Effector memory CD4-positive, alpha-beta T cell (primary cell): Measurements from ENCODE around the gene PIK3IP1.
"Not testable (repeated sequence)": the region's sequence is repeated elsewhere in the genome, so short reads cannot be mapped to it uniquely, and the experiment has no call there.

Source experiments
- DNase-seq, 3 donors: peaks; one replicate each; pipeline ENCODE4 v3.0.0-alpha.2; 2020
- H3K27ac ChIP-seq: 2 replicates; pipeline ENCODE4 v1.7.0; 2013; ENCODE audit warnings: mild to moderate bottlenecking, low read length, moderate library complexity; ENCODE audit not compliant: insufficient read depth, poor library complexity, severe bottlenecking
- H3K27me3 ChIP-seq: replicated peaks from 2 replicates; pipeline ENCODE4 v1.7.0; 2013; ENCODE audit warnings: mild to moderate bottlenecking, low read length; ENCODE audit not compliant: insufficient read depth, control insufficient read depth, poor library complexity, severe bottlenecking
- H3K36me3 ChIP-seq: 2 replicates; pipeline ENCODE4 v1.7.0; 2013; ENCODE audit warnings: mild to moderate bottlenecking, low read length, moderate library complexity; ENCODE audit not compliant: control insufficient read depth, insufficient read depth
- H3K4me1 ChIP-seq: 2 replicates; pipeline ENCODE4 v1.7.0; 2013; ENCODE audit warnings: low read length, mild to moderate bottlenecking; ENCODE audit not compliant: control insufficient read depth, insufficient read depth, poor library complexity, severe bottlenecking
- H3K4me3 ChIP-seq: 2 replicates; pipeline ENCODE4 v1.7.0; 2013; ENCODE audit warnings: low read length, low read depth, mild to moderate bottlenecking; ENCODE audit not compliant: insufficient read depth, poor library complexity, severe bottlenecking
- H3K9me3 ChIP-seq: 2 replicates; pipeline ENCODE4 v1.7.0; 2013; ENCODE audit warnings: mild to moderate bottlenecking, low read length, moderate library complexity; ENCODE audit not compliant: control insufficient read depth

The PIK3IP1 gene

GRCh38 chr22:31332010-31332409 lies 39.7 kb upstream of the PIK3IP1 start:
- no peak overlapping the region for H3K27ac ChIP-seq
- no peak for DNase-seq
- H3K4me1 ChIP-seq, result no peaks in the 10 kb centered on the region
- H3K27me3 ChIP-seq, result no peaks in the 10 kb centered on the region
- no peak overlapping the region for H3K4me3 ChIP-seq
- H3K9me3 ChIP-seq, result no peaks in the 10 kb centered on the region
- peaks cover 81% of the 10 kb centered on the region for H3K36me3 ChIP-seq

GRCh38 chr22:31329453-31330215 lies 37.3 kb upstream of the PIK3IP1 start:
- no peaks in the 10 kb centered on the region for H3K9me3 ChIP-seq
- H3K4me1 ChIP-seq, result no peaks in the 10 kb centered on the region
- DNase-seq, result no peak
- peaks cover 86% of the 10 kb centered on the region for H3K36me3 ChIP-seq
- H3K27me3 ChIP-seq, result no peaks in the 10 kb centered on the region
- H3K4me3 ChIP-seq, result no peak overlapping the region
- H3K27ac ChIP-seq, result no peak overlapping the region

GRCh38 chr22:31329029-31329428 lies 36.7 kb upstream of the PIK3IP1 start:
- DNase-seq, result no peak
- Histone ChIP-seq H3K9me3 (no peaks in the 10 kb centered on the region), H3K27ac (no peak overlapping the region), H3K4me3 (no peak overlapping the region), H3K27me3 (no peaks in the 10 kb centered on the region), H3K36me3 (peaks cover 80% of the 10 kb centered on the region), H3K4me1 (no peaks in the 10 kb centered on the region)

GRCh38 chr22:31328544-31328960 lies 36.3 kb upstream of the PIK3IP1 start:
- Histone ChIP-seq H3K9me3 (no peaks in the 10 kb centered on the region), H3K27ac (no peak overlapping the region), H3K36me3 (peaks cover 75% of the 10 kb centered on the region), H3K4me1 (no peaks in the 10 kb centered on the region), H3K27me3 (no peaks in the 10 kb centered on the region), H3K4me3 (no peak overlapping the region)
- DNase-seq, result no peak

DNA sequence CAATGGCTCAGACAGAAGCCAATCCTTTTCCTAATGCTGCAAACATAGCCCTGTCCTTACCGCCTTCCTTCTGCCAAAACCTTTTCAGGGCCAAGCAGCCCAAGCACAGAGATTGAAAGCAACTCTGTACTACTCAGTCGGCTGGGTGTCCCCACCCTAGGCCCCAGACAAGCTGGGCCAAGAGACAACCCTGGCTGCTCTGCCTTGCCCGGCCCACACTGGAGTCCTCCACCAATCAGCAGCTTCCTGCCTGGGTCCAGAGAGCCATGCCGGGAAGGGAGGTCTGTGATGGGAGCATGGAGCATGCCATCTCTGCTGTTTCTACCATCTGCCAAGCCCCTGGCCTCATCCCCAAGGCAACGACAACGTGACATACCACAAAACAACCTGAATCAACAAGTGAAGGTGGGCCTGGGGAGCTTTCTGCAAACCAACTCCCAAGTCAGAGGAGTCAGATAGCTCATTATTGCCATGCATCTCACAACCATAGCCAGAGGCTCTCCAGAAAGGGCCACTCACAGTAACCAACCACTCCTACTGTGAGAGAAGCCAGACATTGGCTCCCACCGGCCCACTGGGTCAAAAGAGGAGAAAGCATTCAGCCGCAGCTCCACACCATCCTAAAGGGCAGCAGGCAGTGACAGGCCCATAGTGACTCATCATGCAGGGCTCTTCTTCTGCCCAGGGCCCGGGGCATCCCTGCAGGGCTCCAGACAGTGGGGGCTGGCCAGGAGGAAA lies 35.7 kb upstream of the PIK3IP1 start:
- no peak for DNase-seq
- H3K4me3 ChIP-seq, result no peak overlapping the region
- no peaks in the 10 kb centered on the region for H3K27me3 ChIP-seq
- no peaks in the 10 kb centered on the region for H3K4me1 ChIP-seq
- H3K36me3 ChIP-seq, result peaks cover 70% of the 10 kb centered on the region
- no peak overlapping the region for H3K27ac ChIP-seq
- H3K9me3 ChIP-seq, result no peaks in the 10 kb centered on the region

DNA sequence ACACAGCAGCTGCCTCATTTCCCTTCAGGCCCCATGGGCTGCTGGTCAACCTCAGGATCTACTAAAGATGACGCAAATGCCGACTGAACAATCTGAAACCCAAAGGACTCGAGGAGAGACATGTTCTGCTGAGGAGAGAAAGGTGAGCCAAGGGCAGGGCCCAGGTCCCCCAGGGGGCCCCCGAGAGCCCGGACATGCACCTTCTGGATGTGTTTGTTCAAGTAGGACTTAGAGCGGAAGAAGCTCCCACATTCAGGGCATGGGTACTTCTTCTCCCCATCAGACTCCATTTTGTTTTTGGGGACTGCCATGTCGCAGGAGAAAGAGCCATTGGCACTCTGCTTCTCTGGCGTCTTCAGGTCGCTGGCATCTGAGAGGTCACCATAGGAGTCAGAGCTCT lies 34.6 kb upstream of the PIK3IP1 start:
- peaks cover 60% of the 10 kb centered on the region for H3K36me3 ChIP-seq
- no peak overlapping the region for H3K4me3 ChIP-seq

GRCh38 chr22:31323578-31324550 lies 31.6 kb upstream of the PIK3IP1 start:
- Histone ChIP-seq H3K4me3 (no peak overlapping the region), H3K36me3 (peaks cover 36% of the 10 kb centered on the region), H3K27me3 (no peaks in the 10 kb centered on the region), H3K4me1 (no peaks in the 10 kb centered on the region), H3K9me3 (no peaks in the 10 kb centered on the region), H3K27ac (no peak overlapping the region)
- DNase-seq, result no peak

More for the DNA sequence above, 34.6 kb upstream of the PIK3IP1 start:
- Histone ChIP-seq H3K27me3 (no peaks in the 10 kb centered on the region), H3K4me1 (no peaks in the 10 kb centered on the region), H3K9me3 (no peaks in the 10 kb centered on the region), H3K27ac (no peak overlapping the region)
- no peak for DNase-seq

- DNase-seq, result no peak
- H3K4me3 ChIP-seq, result no peak overlapping the region
- no peaks in the 10 kb centered on the region for H3K9me3 ChIP-seq
- peaks cover 11% of the 10 kb centered on the region for H3K36me3 ChIP-seq
- no peaks in the 10 kb centered on the region for H3K27me3 ChIP-seq
- H3K27ac ChIP-seq, result no peak overlapping the region
- H3K4me1 ChIP-seq, result no peaks in the 10 kb centered on the region
Observed at GRCh38 chr22:31321421-31321820, 29.1 kb upstream of the PIK3IP1 start.

DNA sequence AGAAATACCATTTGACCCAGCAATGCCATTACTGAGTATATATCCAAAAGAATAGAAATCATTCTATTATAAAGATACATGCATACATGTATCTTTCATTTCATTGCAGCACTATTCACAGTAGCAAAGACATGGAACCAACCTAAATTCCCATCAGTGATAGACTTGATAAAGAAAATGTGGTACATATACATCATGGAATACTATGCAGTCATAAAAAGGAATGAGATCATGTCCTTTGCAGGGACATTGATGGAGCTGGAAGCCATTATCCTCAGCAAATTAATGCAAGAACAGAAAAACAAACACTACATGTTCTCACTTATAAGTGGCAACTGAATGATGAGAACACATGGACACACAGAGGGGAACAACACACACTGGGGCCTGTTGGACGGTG lies 21.9 kb upstream of the PIK3IP1 start:
- DNase-seq, H3K9me3 ChIP-seq, H3K27ac ChIP-seq, H3K4me3 ChIP-seq, H3K36me3 ChIP-seq, H3K27me3 ChIP-seq, H3K4me1 ChIP-seq: not testable (repeated sequence)
